ENCODE results near the gene MGMT.

- no peak for TF ChIP-seq CTCF (IDR thresholded peaks at IDR 0.05; ENCODE audit: poor library complexity, severe bottlenecking)
- no peak for TF ChIP-seq EZH2 (IDR thresholded peaks at IDR 0.05; ENCODE audit: borderline replicate concordance, insufficient read depth, low read length, poor library complexity, severe bottlenecking)
- TF ChIP-seq TAF1 (IDR thresholded peaks at IDR 0.05; ENCODE audit: low read depth), result no peak
- TF ChIP-seq REST (IDR thresholded peaks at IDR 0.05; ENCODE audit: borderline replicate concordance), result no peak
- no peak for TF ChIP-seq POLR2AphosphoS5 (IDR thresholded peaks at IDR 0.05)
- TF ChIP-seq EP300 (conservative IDR thresholded peaks at IDR 0.05; ENCODE audit: poor library complexity, severe bottlenecking), result no peak
- TF ChIP-seq RAD21 (conservative IDR thresholded peaks at IDR 0.05), result no peak
- no peak for TF ChIP-seq MXI1 (conservative IDR thresholded peaks at IDR 0.05; ENCODE audit: poor library complexity, severe bottlenecking)
- TF ChIP-seq SMC3 (conservative IDR thresholded peaks at IDR 0.05; ENCODE audit: poor library complexity), result no peak
Measured at GRCh38 chr10:129517680-129518057, 50.6 kb downstream of the MGMT start.

All from neural cell (in vitro differentiated cells).